AG09319 (cell line): Measurements from ENCODE around the gene CHCHD6.

ENCODE experiments used
- DNase-seq: peaks from one replicate; pipeline ENCODE4 v3.0.0-alpha.2; 2010; ENCODE audit warnings: low read depth; ENCODE audit errors: extremely low read depth
- TF ChIP-seq, protein P1 (sequence below): IDR thresholded peaks from 2 replicates; pipeline ENCODE4 v1.5.1; 2011; ENCODE audit warnings: low read depth, mild to moderate bottlenecking, inconsistent platforms, low read length, moderate library complexity

CHCHD6 gene

DNA sequence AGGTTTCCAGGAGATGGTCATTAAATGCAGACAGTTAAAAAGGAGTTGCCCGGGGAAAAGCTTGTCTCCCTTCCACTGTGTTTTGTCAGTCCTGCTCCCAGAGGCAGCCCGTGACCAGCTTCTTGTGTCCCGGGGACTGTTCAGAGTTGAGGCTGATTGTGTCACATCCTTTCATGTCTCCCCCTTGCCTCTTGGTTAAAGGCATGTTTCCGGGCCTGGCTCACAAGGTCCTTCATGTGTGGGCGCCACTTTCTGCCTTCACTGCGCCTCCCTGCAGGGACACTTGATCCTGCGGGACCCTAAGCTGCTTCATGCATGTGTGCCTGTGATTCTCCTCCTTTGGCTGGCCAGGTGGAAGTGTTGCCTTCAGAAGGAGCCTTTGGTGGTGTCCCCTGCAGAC lies 9.2 kb downstream of the CHCHD6 start:
- DNase-seq: no peak
- TF ChIP-seq, protein P1, sequence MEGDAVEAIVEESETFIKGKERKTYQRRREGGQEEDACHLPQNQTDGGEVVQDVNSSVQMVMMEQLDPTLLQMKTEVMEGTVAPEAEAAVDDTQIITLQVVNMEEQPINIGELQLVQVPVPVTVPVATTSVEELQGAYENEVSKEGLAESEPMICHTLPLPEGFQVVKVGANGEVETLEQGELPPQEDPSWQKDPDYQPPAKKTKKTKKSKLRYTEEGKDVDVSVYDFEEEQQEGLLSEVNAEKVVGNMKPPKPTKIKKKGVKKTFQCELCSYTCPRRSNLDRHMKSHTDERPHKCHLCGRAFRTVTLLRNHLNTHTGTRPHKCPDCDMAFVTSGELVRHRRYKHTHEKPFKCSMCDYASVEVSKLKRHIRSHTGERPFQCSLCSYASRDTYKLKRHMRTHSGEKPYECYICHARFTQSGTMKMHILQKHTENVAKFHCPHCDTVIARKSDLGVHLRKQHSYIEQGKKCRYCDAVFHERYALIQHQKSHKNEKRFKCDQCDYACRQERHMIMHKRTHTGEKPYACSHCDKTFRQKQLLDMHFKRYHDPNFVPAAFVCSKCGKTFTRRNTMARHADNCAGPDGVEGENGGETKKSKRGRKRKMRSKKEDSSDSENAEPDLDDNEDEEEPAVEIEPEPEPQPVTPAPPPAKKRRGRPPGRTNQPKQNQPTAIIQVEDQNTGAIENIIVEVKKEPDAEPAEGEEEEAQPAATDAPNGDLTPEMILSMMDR: no peak

DNA sequence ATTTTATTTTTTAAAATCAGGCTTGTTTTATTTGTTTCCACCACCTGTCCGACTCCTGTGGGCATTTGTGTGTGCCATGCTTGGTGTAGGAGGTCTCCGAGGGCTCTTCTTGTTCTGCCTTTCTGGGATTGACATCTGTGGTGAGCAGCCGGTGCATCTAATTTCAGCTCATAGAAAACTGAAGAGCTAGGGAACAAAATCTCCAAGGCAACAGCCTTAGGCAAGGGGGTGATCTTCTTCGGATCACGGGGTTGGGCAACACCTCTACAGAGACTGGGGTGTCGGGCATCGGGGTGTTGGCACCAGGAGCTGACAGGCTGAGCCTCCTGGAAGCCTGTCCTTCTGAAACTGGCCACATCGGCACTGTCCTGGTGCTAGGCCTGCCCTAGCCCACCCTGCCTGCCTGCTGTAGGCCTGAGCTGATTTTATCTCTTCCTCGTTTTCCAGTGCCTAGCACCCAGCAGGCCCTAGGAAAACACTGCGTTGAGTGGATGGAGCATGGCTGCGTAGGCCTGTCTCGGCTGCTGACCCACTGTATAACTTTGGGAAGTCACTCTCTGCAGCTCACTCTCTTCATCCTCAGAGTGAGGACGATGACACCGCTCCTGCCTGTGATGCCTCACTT lies 10.3 kb downstream of the CHCHD6 start:
- no peak for DNase-seq
- TF ChIP-seq, protein P1: no peak

DNA sequence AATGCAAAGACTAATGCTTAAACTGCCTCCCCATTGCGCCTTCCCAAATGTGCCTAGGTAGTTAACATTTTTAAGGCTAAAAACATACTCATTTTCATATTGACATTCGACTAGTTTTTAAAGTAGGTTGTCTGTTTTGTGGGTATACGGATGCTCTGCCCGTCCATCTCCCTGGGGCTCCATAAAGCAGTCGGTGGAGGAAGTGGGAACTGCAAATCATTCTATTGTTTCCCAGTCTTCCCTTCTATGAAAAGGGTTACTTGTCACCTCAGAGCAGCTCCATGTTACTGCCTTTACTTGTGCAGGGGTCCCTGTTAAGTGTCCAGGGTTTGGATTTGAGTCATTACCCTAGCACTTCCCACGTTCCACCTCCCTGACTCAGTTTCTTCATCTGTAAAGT lies 10.9 kb downstream of the CHCHD6 start:
- DNase-seq: no peak

DNA sequence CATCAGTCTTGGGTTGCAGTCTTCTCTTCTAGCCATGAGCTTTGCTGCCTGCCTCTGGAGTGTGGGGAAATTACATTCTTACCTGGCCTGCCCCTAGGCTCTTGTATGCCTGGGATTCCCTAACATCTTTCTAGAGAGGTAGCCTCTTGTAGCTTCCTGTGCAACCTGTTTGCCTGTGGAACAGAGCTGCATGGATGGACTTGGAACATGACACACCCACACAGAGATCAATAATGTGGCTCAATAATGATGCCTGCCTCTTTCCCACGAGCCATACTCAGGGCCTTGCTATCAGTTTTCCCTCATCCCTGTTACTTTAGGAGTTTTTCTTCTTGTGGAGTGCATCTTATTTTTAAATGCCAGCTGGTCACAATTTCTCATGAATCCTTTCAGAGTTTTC lies 11.4 kb downstream of the CHCHD6 start:
- TF ChIP-seq, protein P1: no peak
- no peak for DNase-seq

More for the DNA sequence above, 10.9 kb downstream of the CHCHD6 start:
- TF ChIP-seq, protein P1: no peak

DNA sequence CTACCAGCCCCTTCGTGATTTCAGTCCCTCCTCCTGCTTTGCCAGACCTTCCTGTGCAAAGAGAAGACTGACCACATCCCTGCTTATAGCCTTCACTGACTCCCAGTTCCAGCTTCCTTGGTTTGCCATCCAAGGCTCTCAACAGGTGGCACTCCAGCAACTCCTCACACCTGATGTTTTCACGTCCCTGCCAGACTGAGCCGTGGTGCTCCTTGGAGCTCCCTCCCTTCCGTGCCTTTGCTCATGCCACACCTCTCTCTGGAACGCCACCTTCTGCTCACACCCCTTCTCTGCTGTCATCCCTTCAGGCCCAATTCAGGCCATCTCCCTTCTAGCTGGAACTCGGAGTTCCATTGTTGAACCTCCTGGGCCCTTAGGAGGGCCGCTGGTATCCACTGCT lies 12.0 kb downstream of the CHCHD6 start:
- DNase-seq: no peak
- TF ChIP-seq, protein P1: no peak

DNA sequence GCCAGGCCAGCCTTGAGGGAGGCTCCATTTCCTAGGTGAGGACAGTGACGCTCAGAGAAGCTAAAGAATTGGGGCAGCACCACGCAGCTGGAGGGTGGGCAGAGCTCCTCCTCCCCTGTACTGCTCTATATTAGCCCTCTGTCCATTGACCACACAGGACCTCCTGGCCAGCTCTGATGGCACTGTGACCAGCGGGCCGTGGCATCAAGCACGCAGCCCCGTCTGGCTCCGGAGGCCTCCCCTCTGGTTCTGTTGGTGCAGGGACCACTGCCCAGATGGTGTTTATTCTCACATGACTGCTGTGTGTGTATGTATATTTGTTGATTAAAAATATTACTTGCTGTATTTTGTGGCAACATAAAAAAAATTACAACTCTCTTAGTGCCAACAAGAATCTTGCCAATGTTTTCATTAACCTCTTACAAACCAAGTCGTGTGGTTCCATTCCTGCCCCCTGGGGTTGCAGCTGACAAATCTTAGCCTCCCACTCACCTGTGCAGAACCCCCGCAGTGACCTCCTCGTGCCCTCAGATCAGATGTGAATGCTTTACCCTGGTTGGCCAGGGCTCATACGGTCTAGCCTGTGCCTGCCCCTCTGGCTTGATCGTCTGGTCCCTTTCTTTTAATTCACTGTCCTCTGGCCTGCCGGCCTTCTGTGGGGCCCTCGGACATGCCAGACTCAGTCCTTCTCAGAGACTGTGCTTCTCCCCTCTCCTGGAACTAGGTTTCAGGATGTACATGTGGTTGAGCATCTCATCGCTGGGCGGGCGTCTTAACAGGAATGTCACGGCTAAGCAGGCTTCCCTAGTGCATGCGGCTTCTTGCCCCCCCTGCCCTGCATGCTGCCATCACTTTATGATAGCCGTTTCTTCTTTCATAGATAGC lies 14.8 kb downstream of the CHCHD6 start:
- DNase-seq: no peak
- TF ChIP-seq, protein P1: no peak

DNA sequence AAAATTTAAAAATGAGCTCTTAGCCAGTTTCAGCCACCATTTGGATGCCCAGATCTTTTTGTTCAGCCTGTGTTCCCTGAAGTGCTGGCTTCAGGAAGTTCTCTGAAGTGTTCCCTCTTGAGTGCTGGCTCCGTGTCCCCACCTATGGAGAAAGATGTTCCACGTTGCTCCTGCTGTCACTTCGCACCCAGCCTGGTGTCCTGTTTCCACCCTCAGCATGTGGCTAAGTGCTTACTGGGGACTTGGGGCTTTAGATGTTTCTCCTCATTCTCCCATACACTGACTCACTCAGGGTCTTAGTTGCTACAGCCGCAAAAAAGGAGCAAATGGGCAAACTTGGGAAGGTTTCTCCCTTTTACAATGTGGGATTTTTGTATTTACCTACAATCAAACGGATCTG lies 16.6 kb downstream of the CHCHD6 start:
- TF ChIP-seq, protein P1: no peak
- no peak for DNase-seq
